HepG2 (cell line): ENCODE measurements around the gene MAGEA8. TPM values are rescaled to one million over a fixed set of nuclear protein-coding genes. Genes with fewer than 3 reads are reported as not detected.

Experiments
- ATAC-seq: fragments of 200-7000 bp; cut with Tn5 transposase; 3 replicates; pipeline ENCODE4 v1.9.1; 2020; ENCODE audit warnings: mild to moderate bottlenecking, moderate library complexity
- BruUV-seq: library from RNA; stranded (reverse); fragments of 400-500 nt; replicated peaks from 2 replicates; lab custom pipeline; 2021; lab: Mats Ljungman, UMichigan
- CTCF ChIA-PET: fragments of 300-600 bp; formaldehyde crosslinking; extraction: SDS; loops from one replicate; lab custom pipeline; 2021; ENCODE audit warnings: low total read pairs, inconsistent platforms, low intra/inter-chr PET ratio; lab: Yijun Ruan, JAX
- POLR2A ChIA-PET: fragments of 350-600 bp; sonication (Branson Sonifier 250); formaldehyde crosslinking; loops from one replicate; lab custom pipeline; 2020; ENCODE audit warnings: antibody characterized with exemption, inconsistent platforms; lab: Yijun Ruan, JAX
- DNase-seq: peaks from one replicate; pipeline ENCODE4 v3.0.0-alpha.2; 2015; ENCODE audit warnings: low spot score
- FAIRE-seq: peaks from 3 replicates; lab custom pipeline; 2011; peaks lifted over from hg19 to GRCh38; lab: Jason Lieb, UNC
- H2AFZ ChIP-seq: one replicate; pipeline ENCODE4 v1.6.1; 2011; ENCODE audit warnings: low read length, inconsistent platforms
- H3K27ac ChIP-seq: fragments of 300-600 bp; 3 replicates; pipeline ENCODE4 v1.8.0; 2011; ENCODE audit warnings: mixed run types, mild to moderate bottlenecking, mixed read lengths, low read length, inconsistent platforms; ENCODE audit not compliant: insufficient read depth; ENCODE audit errors: extremely low read length
- H3K27me3 ChIP-seq, 2 experiments: fragments of 200-600 bp in 1 of 2; 2 replicates in 1 of 2; 3 replicates in 1 of 2; pipeline versions ENCODE4 v1.6.0 to v1.8.0; 2011; ENCODE audit warnings: low read length in 2 of 2, mild to moderate bottlenecking in 2 of 2, moderate library complexity in 2 of 2, inconsistent platforms in 1 of 2; ENCODE audit not compliant: insufficient read depth in 2 of 2, control insufficient read depth in 1 of 2
- H3K36me3 ChIP-seq, 2 experiments: fragments of 200-600 bp in 1 of 2; replicated peaks in 1 of 2; 2 replicates in 1 of 2; 3 replicates in 1 of 2; pipeline versions ENCODE4 v1.5.1 to v1.8.0; 2011; ENCODE audit warnings: low read length in 2 of 2, inconsistent platforms in 1 of 2; ENCODE audit not compliant: insufficient read depth in 2 of 2, control insufficient read depth in 1 of 2
- H3K4me1 ChIP-seq: 2 replicates; pipeline ENCODE4 v1.5.1; 2012; ENCODE audit warnings: low read length, inconsistent platforms; ENCODE audit not compliant: insufficient read depth
- H3K4me2 ChIP-seq: 2 replicates; pipeline ENCODE4 v1.6.0; 2011; ENCODE audit warnings: low read depth, low read length, inconsistent platforms
- H3K4me3 ChIP-seq, 3 experiments: fragments of 200-600 bp in 1 of 3; sonication (generic), shearing (Covaris generic) in 1 of 3; replicated peaks in 1 of 3; 2 replicates each; pipeline ENCODE4 v1.5.1; 2011 to 2016; ENCODE audit warnings: low read length in 3 of 3, inconsistent platforms in 2 of 3, low read depth in 2 of 3, mild to moderate bottlenecking in 2 of 3, control low read depth in 1 of 3, mixed read lengths in 1 of 3; ENCODE audit not compliant: insufficient read depth in 1 of 3
- H3K79me2 ChIP-seq: one replicate; pipeline ENCODE4 v1.6.1; 2011; ENCODE audit warnings: low read length, inconsistent platforms; ENCODE audit not compliant: insufficient read depth
- H3K9ac ChIP-seq: 2 replicates; pipeline ENCODE4 v1.6.0; 2011; ENCODE audit warnings: mild to moderate bottlenecking, low read depth, low read length, inconsistent platforms; ENCODE audit not compliant: insufficient read depth
- H3K9me3 ChIP-seq: 2 replicates; pipeline ENCODE4 v1.5.1; 2012; ENCODE audit warnings: mild to moderate bottlenecking, low read length
- H4K20me1 ChIP-seq: 2 replicates; pipeline ENCODE4 v1.6.0; 2011; ENCODE audit warnings: inconsistent platforms, mild to moderate bottlenecking, low read length, moderate library complexity; ENCODE audit not compliant: insufficient read depth
- CENPX ChIP-seq: sonication (generic); formaldehyde crosslinking; IDR thresholded peaks from 2 replicates; pipeline ENCODE4 v1.9.0; 2021; ENCODE audit warnings: mild to moderate bottlenecking, missing genetic modification reagents, moderate library complexity
- DZIP1 ChIP-seq: sonication (generic); formaldehyde crosslinking; IDR thresholded peaks from 2 replicates; pipeline ENCODE4 v1.5.0; 2020; ENCODE audit warnings: mild to moderate bottlenecking, missing genetic modification reagents
- HNRNPLL ChIP-seq: fragments of 200-400 bp; formaldehyde crosslinking; IDR thresholded peaks from 2 replicates; pipeline ENCODE4 v1.6.1; 2017; ENCODE audit warnings: mild to moderate bottlenecking, low read depth, low read length; ENCODE audit not compliant: poor library complexity, severe bottlenecking
- RARG ChIP-seq: sonication (generic); formaldehyde crosslinking; IDR thresholded peaks from 2 replicates; pipeline ENCODE4 v1.4.0; 2020; ENCODE audit warnings: low read depth, mild to moderate bottlenecking, missing genetic modification reagents
- RERE ChIP-seq: IDR thresholded peaks from 2 replicates; pipeline ENCODE4 v1.6.1; 2016; ENCODE audit warnings: low read depth, missing genetic modification reagents, missing compliant biosample characterization
- TMF1 ChIP-seq: sonication (generic); formaldehyde crosslinking; IDR thresholded peaks from 2 replicates; pipeline ENCODE4 v1.8.1; 2022; ENCODE audit warnings: low read depth, missing genetic modification reagents
- ZBED4 ChIP-seq: sonication (generic); formaldehyde crosslinking; IDR thresholded peaks from 2 replicates; pipeline ENCODE4 v1.4.0; 2020; ENCODE audit warnings: missing genetic modification reagents, borderline replicate concordance
- ZFY ChIP-seq: sonication (generic); formaldehyde crosslinking; IDR thresholded peaks from 2 replicates; pipeline ENCODE4 v1.4.0; 2020; ENCODE audit warnings: missing genetic modification reagents
- ZNF205 ChIP-seq: IDR thresholded peaks from 2 replicates; pipeline ENCODE4 v1.6.1; 2018; ENCODE audit warnings: missing biosample characterization, missing genetic modification reagents
- ZNF251 ChIP-seq: sonication (generic); formaldehyde crosslinking; IDR thresholded peaks from 2 replicates; pipeline ENCODE4 v1.9.0; 2021; ENCODE audit warnings: mild to moderate bottlenecking, missing genetic modification reagents
- ZNF564 ChIP-seq: sonication (generic); formaldehyde crosslinking; IDR thresholded peaks from 2 replicates; pipeline ENCODE4 v1.8.1; 2023; ENCODE audit warnings: mild to moderate bottlenecking, missing genetic modification reagents
- WGBS: methylation state at CpG from one replicate; pipeline ENCODE4 v1.1.6; 2017; ENCODE audit warnings: low lambda C conversion rate; 5-methylcytosine and 5-hydroxymethylcytosine counted together
- in situ Hi-C: cut with HindIII; loops from 2 replicates; pipeline ENCODE4 v1.10.0; 2017; ENCODE audit warnings: low pct_unique_long_range_greater_than_20kb; ENCODE audit not compliant: extremely low pct_ligation_motif_present
- intact Hi-C: fragments of 100-400 bp; cut with micrococcal nuclease; formaldehyde crosslinking; loops from one replicate; pipeline ENCODE4 v1.10.0; 2022; ENCODE audit not compliant: unreplicated experiment
- polyA plus RNA-seq, 8 experiments: library from polyadenylated mRNA; depleted of rRNA in 3 of 8; stranded (reverse) in 7 of 8; unstranded in 1 of 8; fragments of >200 nt; fragmentation: Illumina TruSeq in 4 of 8; extraction: Trizol in 4 of 8; gene quantifications; 2 replicates each; pipeline versions ENCODE4 v1.2.1 to v1.2.3, GENCODE V29; 2011 to 2016; ENCODE audit warnings: low read depth in 4 of 8, missing spikeins in 1 of 8, mixed read lengths in 1 of 8; ENCODE audit not compliant: insufficient read depth in 1 of 8
- total RNA-seq, 5 experiments: library from RNA; depleted of rRNA; stranded (reverse); fragments of >200 nt; fragmentation: Illumina TruSeq; extraction: Trizol; gene quantifications; 2 replicates each; pipeline ENCODE4 v1.2.3, GENCODE V29; 2016; ENCODE audit warnings: low read depth in 1 of 5

Gene MAGEA8
- total and polyA plus RNA-seq, 2 of the 13 experiments (the other 11 are each of a cell fraction or from before 2014, with no cell fraction given) = not detected

DNA sequence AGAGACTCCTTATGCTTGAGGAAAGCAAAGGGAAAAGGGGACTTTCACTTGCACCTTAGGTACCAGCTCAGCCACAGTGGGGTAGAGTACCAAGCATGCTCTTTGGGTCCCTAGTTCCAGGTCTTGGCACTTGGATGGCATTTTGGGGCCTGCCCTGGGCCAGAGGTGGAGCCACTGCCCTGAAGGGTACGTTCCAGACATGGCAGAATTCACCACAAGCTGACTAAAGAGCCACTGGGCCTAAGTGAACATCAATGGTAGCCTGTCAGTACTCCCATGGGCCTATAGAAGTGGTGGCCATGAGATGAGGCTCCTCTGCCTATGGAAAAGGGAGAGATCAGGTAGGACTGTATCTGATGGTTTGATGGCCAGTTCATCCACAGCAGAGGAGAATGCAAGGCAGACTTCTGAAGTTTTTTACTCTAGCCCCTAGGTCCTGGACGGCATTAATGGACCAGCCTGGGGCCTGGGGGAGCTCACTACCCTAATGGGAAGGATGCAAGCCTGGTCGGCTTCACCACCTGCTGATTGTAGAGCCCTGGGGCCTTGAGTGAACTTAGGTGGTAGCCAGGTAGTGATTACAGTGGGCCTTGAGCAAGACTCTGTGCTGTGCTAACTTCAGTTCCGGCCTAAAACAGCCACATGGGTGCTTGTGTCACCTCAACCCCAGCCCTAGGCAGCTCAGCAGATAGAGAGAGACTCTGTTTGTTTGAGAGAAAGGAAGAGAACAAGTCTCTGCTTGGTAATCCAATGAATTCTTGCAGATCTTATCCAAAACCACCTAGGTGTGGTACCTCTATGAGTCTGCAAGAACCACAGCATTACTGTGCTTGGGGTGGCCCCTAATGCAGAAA is 28.6 kb downstream of the MAGEA8 start:
- H3K9ac ChIP-seq = no peak overlapping the region
- H3K9me3 ChIP-seq = no peaks in the 10 kb centered on the region
- intact Hi-C loops = no loop called here
- ChIA-PET POLR2A (no interaction called here), CTCF (no interaction called here)
- no peak for DNase-seq
- whole genome bisulfite sequencing = 40% methylated on average over 1 of the region's 4 CpGs
- BruUV-seq = no TSS peak
- no peaks in the 10 kb centered on the region for H3K36me3 ChIP-seq
- no peak overlapping the region for H2AFZ ChIP-seq
- no peaks in the 10 kb centered on the region for H3K27me3 ChIP-seq
- H4K20me1 ChIP-seq = no peaks in the 10 kb centered on the region
- no peaks in the 10 kb centered on the region for H3K79me2 ChIP-seq
- H3K4me1 ChIP-seq = no peaks in the 10 kb centered on the region
- no peak for FAIRE-seq
- no peak overlapping the region for H3K4me2 ChIP-seq
- in situ Hi-C loops = no loop called here
- ATAC-seq = peak; percentile 88
- no peak overlapping the region for H3K27ac ChIP-seq
- H3K4me3 ChIP-seq = no peak overlapping the region
- no peak for TF ChIP-seq RERE (CRISPR knock-in tag)
- no peak for TF ChIP-seq DZIP1
- TF ChIP-seq TMF1 (CRISPR knock-in tag) = no peak
- no peak for TF ChIP-seq ZNF251 (CRISPR knock-in tag)
- TF ChIP-seq HNRNPLL = no peak
- TF ChIP-seq ZBED4 = no peak
- TF ChIP-seq CENPX (CRISPR knock-in tag) = no peak
- TF ChIP-seq ZFY (CRISPR knock-in tag) = no peak
- no peak for TF ChIP-seq ZNF564 (CRISPR knock-in tag)
- TF ChIP-seq RARG (CRISPR knock-in tag) = no peak
- TF ChIP-seq ZNF205 (CRISPR knock-in tag) = no peak
